HG02763 (cell line): ENCODE measurements around the gene OR4S2.
A peak's percentile ranks its signal among the peaks of the same experiment; 100 is the strongest.

Experiments
- ATAC-seq: cut with Tn5 transposase; IDR thresholded peaks from one replicate; pipeline ENCODE4 v1.9.1; 2021; ENCODE audit warnings: mild to moderate bottlenecking, moderate library complexity; ENCODE audit not compliant: unreplicated experiment

The OR4S2 gene

GRCh38 chr11:55648027-55648426 is at the start of gene OR4S2:
Gene OR4S2 (plus strand): TSS chr11:55648327. CDS start chr11:55650904, 2,577 bp downstream.
- ATAC-seq, result no peak

DNA sequence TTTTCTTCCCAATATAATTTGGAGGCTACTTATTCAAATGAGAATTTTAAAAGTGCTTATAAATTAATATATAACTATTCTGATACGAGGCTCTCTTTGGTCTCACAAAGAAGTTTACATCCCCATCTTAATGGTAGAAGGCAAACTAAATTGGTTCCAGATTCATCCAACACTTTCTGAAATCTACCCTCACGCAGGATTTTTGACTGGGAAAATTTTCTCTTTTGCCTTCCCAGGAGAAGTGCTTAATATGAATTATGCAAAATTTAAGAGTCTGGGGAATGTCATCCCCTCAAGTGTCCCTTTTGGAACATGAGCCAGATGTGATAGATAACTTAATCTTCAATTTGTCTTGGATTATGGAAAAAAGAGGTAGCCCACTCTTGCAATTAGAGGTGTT is 40.6 kb upstream of the OR4S2 start, which contains the start of gene OR4C11:
Gene OR4C11 (minus strand): TSS at position 101 of the 400 bp plus-strand sequence. CDS start 3,272 bp downstream, outside the sequence.
- ATAC-seq, result no peak

DNA sequence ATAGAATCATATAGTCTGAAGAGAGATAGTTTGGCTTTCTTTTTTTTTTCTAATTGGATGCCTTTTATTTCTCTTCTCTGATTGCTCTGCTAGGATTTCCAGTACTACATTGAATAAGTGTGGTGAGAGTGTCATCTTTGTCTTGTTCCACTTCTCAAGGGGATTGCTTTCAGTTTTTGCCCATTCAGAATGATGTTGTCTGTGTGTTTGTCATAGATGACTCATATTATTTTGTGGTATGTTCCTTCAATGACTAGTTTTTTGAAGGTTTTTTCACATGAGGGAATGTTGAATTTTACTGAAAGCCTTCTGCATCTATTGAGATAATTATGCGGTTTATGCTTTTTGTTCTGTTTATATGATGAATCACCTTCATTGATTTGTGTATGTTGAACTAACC is 23.6 kb upstream of the OR4S2 start:
- no peak for ATAC-seq

DNA sequence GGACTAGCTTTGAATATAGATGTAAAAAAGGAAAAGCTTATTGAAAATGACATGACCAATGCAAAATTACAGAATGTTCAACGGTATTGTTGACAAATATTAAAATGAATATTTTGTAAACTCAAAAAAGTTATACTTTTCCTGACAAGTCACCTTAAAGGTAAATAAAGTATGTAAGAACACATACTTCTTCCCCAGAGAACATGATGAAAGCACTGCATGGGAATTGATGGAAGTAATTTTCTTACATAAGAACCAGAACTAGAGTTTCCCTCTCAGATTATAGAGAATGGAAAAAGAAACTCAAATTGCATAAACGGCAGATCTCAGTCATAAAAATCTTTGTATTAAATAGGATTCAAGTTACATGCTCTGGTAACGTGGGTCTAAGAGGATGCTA is 13.3 kb upstream of the OR4S2 start, which contains the start of gene OR4P4:
Gene OR4P4 (plus strand): TSS at position 301 of the 400 bp plus-strand sequence.
- no peak for ATAC-seq

DNA sequence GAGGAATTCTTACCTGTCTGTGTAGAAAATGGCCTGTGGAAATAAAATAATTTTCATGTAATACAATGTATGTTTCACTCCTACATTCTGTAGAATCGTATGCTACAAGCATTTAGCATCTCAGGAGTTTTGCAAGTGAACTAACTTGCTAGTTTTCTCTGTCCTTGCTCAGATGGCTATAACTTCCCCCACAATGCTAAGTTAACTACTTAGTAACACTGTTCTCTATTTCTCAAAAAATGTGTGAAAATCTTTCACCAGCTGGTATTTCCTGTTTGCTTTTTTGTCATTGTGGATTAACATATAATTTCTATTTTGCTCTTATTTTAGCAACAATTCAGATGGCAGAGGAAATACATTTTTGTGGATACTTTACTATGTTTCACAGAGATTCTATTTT is 4.4 kb downstream of the OR4S2 start:
- ATAC-seq, result no peak

GRCh38 chr11:55655096-55655495 is 7.0 kb downstream of the OR4S2 start:
- ATAC-seq, result no peak

DNA sequence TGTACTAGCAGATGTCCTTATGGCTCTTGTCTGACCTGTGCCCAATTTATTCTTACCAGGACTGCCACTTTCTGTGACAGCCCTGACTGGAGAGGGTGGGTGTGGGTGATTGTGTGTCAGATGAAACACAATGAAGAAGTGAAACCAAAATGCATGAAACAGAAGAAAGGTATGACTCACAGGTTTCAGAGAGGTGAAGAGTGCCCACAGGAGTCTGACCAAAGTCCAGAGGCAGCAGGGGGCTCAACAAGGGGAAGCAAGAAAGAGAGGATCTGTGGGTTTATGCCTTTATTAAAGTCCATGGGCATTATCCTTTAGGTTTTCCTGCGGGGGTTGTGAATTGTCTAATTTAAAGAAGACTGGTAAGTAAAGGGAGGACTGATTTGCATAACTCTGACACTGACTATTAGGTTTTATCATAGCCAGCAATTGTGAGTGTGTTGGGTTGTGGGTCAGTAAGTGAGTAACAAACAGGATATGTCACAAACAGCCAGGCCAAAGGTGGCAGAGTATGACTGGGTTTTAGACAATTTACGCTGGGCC is 10.0 kb downstream of the OR4S2 start:
- ATAC-seq, result peak; percentile 95

GRCh38 chr11:55658608-55659007 is 10.5 kb downstream of the OR4S2 start:
- peak; percentile 38 for ATAC-seq

- no peak for ATAC-seq
Observed at GRCh38 chr11:55661901-55662300, 13.8 kb downstream of the OR4S2 start, which contains the start of gene OR4C6. Gene OR4C6 (plus strand): TSS chr11:55662201. CDS start chr11:55665167, 2,966 bp downstream.

DNA sequence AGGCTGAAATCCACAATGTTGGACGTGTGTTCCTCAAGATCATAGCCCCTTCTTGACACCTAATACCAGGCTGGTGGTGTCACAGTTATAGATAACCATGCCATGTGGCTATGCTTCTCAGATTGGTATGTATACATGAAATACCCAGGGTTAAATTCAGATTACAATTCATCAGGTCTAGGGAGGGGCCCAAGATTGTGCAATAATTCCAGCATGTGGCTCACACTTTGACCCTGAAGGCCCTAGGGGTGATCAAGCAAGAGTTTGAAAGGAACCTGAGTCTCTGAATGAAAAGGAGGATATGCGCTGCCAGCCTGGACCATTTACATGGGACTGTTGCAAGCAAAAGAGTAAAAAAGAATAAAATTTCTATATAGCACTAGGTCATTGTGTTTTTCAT is 21.2 kb downstream of the OR4S2 start:
- ATAC-seq, result no peak

GRCh38 chr11:55673860-55674259 is 25.7 kb downstream of the OR4S2 start:
- ATAC-seq, result no peak

- ATAC-seq, result peak; percentile 93
Observed at GRCh38 chr11:55697817-55698216, 49.7 kb downstream of the OR4S2 start.

GRCh38 chr11:55701429-55701828 is 53.3 kb downstream of the OR4S2 start:
- ATAC-seq, result no peak
